HG02981 (cell line): ENCODE data around the gene IPO7.
A peak's percentile ranks its signal among the peaks of the same experiment; 100 is the strongest.
"Not testable (repeated sequence)": the region's sequence is repeated elsewhere in the genome, so short reads cannot be mapped to it uniquely, and the experiment has no call there.

Experiments
- ATAC-seq: cut with Tn5 transposase; IDR thresholded peaks from one replicate; pipeline ENCODE4 v1.9.1; 2021; ENCODE audit warnings: mild to moderate bottlenecking, moderate library complexity; ENCODE audit not compliant: unreplicated experiment

The IPO7 gene

GRCh38 chr11:9384535-9385326, at the start of gene IPO7:
Gene IPO7 (plus strand): TSS chr11:9384652. CDS start chr11:9384764, 112 bp downstream.
- ATAC-seq = peak; percentile 95

- no peak for ATAC-seq
These were observed 42.7 kb upstream of the IPO7 start for GRCh38 chr11:9341638-9342178.

GRCh38 chr11:9344061-9344680, 40.3 kb upstream of the IPO7 start:
- ATAC-seq = no peak

GRCh38 chr11:9347100-9347499, 37.4 kb upstream of the IPO7 start:
- ATAC-seq = no peak

- not testable (repeated sequence) for ATAC-seq
These were observed 36.7 kb upstream of the IPO7 start for GRCh38 chr11:9347779-9348178.

- ATAC-seq = no peak
These were observed 33.1 kb upstream of the IPO7 start for GRCh38 chr11:9351321-9351881.

GRCh38 chr11:9357041-9357440, 27.4 kb upstream of the IPO7 start:
- no peak for ATAC-seq

GRCh38 chr11:9360862-9361622, 23.4 kb upstream of the IPO7 start:
- not testable (repeated sequence) for ATAC-seq

- ATAC-seq = no peak
These were observed 22.0 kb upstream of the IPO7 start for GRCh38 chr11:9362393-9362863.

GRCh38 chr11:9363954-9364912, 20.2 kb upstream of the IPO7 start:
- peak; percentile 98 for ATAC-seq

- ATAC-seq = no peak
These were observed 16.9 kb upstream of the IPO7 start for GRCh38 chr11:9367551-9367950.

GRCh38 chr11:9377036-9377435, 7.4 kb upstream of the IPO7 start:
- ATAC-seq = no peak

GRCh38 chr11:9379041-9379440, 5.4 kb upstream of the IPO7 start:
- no peak for ATAC-seq

GRCh38 chr11:9380773-9381172, 3.7 kb upstream of the IPO7 start:
- no peak for ATAC-seq

GRCh38 chr11:9385327-9385899, 961 bp downstream of the IPO7 start:
- ATAC-seq = peak; percentile 20

- ATAC-seq = no peak
These were observed 1.6 kb downstream of the IPO7 start for GRCh38 chr11:9386086-9386485.

GRCh38 chr11:9386901-9387300, 2.4 kb downstream of the IPO7 start:
- ATAC-seq = no peak

- ATAC-seq = no peak
These were observed 11.9 kb downstream of the IPO7 start for GRCh38 chr11:9396310-9396709.

- ATAC-seq = peak; percentile 47
These were observed 12.3 kb downstream of the IPO7 start for GRCh38 chr11:9396752-9397151.
